NCI-H1048 (cell line): ENCODE measurements around the gene SCUBE2.

Experiments
- DNase-seq: peaks from one replicate; lab custom pipeline; 2025; lab: John Stamatoyannopoulos, UW

The SCUBE2 gene

DNA sequence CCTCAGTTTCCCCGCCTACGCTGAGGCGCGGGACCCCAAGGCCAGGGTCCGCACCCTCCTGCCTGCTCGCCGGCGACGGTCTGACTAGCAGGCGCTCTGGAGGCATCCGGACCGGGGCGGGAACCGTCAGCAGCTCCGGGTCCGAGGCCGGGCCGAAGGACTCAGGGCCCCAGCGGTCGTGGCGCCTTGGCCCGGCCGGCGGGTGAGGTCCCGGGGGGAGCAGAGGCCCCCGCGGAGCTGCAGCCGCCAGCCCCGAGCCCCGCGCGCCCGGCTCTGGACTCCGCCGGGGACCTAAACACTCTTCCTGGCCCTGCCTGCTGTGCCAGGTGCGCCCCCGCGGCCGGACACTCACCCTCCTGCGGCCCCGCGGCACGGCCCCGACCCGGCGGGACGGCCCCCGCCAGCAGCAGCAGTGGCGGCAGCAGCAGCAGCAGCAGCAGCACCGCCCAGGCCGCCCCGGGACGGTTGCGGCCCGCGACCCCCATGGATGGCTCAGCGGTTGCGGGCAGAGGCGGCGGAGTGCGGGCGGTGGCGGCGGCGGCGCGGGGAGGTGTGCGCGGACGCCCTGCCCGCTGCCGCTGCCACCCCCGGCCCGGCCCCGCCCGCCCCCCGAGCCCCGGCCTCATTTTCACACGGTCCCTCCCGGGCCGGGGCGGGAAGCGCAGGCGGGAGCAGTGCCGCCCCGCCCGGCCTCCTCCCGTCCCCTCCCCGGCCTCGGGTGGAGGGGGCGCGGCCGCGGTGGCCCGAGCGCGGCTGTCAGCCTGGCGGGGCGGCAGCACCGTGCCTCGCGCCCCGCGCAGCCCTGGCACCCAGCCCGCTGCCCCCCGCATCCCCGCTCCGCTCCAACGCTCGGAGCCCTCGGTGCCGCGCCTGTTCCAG lies at the start of gene SCUBE2:
Gene SCUBE2 (minus strand): TSS at position 556 of the 879 bp plus-strand sequence. CDS start 71 bp downstream, at position 485.
- no peak for DNase-seq

DNA sequence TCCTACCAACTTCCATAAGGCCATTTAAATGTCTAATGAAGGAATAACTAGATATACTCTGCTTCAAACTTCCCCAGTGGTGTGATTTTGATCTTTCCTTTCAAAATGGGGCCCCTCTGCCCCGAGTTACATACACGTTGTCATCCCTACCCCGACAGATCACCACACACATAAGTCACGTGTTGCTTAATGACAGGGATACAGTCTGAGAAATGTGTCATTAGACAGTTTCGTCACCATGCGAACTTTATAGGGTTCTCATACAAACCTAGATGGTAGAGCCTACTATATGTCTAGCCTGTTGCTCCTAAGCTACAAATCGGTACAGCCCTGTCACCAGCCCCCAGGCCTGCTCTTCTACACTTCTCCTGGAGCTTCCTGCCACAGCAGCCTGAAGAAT lies 49.8 kb upstream of the SCUBE2 start:
- DNase-seq, result no peak

DNA sequence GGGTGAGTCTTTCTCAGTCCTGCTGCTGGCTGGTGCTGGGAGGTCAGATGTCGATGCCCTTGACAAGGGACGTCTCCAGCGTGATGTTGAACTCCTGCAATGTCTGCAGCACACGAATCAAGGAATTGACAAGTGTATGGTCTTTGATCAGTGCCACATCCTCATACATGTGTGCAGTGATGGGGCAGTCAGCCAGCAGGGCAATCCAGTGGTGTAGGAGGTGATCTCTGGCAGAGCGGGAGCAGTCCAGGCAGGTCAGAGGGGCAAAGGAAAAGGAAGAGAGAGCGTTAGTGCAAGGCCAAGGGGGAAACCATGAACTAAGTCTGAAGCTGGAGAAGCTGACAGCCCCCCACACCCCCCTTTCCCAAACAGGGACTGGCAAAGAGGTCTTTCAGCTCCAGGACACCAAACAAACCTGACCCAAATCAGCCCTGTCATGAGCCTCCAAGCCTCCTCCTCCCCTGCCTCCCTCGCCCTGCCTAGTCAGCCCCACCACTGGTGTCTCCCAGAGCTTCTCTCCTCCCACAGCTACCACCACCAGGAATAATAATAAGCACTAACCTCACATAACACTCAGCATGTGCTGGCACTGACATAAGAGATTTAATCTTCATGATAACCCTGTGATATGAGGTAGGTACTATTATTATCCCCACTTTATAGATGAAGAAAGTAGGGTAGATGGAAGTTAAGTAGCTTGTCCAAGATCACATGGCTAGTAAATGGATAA lies 48.4 kb upstream of the SCUBE2 start:
- no peak for DNase-seq

- DNase-seq, result peak; percentile 12
Measured at GRCh38 chr11:9138612-9139579, 47.5 kb upstream of the SCUBE2 start.

DNA sequence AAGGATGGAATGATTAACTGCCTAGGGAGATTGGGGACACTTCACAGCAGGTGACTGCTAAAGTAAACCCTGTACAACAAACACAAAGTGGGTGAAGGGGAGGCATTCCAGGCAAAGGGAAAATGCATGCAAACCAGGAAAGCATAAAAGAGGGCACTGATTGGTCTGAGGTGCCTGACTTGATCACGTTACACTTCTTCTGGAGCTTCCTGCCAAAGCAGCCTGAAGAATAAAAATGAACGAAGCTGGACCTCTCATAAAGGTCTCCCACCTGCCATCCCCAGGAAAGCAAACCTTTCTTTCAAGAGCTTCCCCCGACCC lies 46.7 kb upstream of the SCUBE2 start:
- no peak for DNase-seq

DNA sequence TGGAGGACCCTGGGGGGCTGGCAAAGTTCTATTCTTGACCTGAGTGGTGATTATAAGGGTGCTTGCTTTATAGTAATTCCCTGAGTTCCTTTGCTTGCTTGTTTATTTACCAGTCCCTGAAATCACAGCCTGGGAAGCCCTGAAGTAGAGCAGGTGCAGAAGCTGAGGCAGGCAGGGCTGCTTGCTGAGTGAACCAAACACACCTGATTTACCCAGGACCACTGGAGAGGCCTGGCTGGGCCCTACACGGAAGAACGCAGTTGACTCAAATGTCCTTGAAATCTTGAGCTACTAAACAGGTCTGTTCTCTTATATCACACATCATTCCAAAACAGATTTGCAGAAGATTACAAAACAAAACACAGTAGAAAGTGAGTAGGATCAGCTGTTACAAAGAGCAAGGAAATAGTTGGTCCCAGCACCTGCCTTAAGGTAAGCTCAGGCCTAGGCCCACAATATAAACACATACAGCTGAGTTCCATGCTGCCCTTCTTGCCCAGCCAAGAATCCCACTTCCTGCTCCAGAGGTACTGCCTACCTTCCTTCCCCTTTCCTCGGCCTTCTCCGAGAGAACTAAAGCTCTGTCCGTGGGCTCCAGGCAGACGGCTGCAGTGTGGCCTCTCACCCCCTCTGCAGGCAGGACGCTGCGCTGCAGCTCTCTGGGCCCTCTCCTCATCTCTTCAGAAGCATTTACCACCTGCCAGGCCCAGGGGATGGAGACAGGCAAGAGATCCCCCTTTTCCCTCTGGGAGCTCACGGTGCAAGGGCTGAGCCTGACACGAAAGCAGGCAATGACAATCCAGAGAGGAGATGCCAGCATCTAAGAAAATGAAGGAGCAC lies 46.1 kb upstream of the SCUBE2 start:
- peak; percentile 34 for DNase-seq

DNA sequence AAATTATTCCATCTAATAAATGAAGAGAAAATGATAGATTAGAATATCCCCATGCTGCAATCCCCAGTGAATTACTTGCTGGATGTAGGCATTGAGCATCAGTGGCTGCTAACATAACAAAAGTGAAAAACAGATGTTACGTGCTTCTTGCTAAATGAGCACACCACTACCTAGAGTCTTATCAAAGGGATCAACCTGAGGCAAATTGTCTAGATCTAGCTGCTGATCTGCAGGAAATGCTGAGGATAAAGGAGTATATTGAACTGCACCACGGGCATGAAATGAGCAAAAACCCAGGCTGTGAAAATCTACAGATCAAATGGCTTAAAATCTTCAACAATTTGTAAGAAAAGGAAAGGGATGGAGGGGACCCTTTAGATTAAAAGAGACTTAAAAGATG lies 45.3 kb upstream of the SCUBE2 start:
- no peak for DNase-seq

DNA sequence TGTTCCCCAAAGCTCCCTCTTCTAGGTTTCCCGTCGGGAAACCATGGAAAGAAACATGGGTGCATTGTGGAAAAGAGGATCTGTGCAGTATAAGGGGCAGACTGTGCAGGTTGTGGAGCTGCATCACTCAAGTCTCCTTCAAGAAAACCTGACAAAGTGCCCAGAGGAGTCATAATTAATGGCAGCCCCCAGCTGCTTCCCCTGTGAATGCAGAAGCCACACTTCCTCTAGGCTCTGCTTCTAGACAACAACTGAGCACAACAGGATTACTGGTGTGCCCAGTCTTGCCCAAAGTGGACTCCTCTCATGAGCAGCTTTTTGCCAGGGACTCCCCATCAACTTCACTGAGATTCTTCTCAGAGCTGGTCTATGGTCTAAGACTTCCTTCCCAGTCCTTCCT lies 42.6 kb upstream of the SCUBE2 start:
- DNase-seq, result no peak

- no peak for DNase-seq
Measured at GRCh38 chr11:9132203-9132878, 40.9 kb upstream of the SCUBE2 start.

DNA sequence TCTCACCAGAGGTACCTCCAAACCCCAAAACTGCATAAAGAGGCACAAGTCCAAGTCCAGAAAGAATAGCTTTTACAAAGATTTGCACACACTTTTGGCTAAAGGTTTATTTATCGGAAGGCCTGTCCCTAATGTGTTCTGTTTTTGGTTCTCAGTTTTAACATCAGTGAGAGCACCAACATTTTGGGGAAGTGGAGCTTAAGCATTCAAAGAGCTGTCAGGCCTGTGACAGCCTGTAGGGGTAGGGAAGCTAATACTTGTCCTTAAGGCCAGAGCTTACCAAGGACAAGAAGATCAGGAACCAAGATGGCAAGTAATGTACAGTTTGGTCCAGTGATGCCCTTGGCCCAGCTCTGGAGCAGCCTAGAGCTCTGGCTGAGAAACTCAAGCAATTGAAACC lies 38.9 kb upstream of the SCUBE2 start:
- DNase-seq, result no peak

DNA sequence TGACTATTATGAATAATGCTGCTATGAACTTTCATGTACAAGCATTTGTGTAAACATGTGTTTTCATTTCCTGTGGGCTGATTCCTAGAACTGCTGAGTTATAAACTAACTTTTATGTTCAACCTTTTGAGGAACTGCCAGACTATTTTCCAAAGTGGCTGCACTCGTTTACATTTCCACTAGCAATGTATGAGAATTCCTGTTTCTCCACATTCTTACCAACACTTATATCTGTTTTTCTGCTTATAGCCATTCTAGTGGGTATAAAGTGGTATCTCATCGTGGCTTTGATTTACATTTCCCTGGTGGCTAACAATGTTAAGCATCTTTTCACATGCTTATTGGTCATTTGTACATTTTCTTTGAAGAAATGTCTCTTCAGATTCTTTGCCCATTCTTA lies 35.2 kb upstream of the SCUBE2 start:
- DNase-seq, result no peak

GRCh38 chr11:9125185-9125886 lies 33.9 kb upstream of the SCUBE2 start:
- no peak for DNase-seq

- DNase-seq, result no peak
Measured at GRCh38 chr11:9123595-9124304, 32.4 kb upstream of the SCUBE2 start.

- no peak for DNase-seq
Measured at GRCh38 chr11:9121469-9121796, 30.0 kb upstream of the SCUBE2 start.

- no peak for DNase-seq
Measured at GRCh38 chr11:9120664-9121468, 29.5 kb upstream of the SCUBE2 start.

DNA sequence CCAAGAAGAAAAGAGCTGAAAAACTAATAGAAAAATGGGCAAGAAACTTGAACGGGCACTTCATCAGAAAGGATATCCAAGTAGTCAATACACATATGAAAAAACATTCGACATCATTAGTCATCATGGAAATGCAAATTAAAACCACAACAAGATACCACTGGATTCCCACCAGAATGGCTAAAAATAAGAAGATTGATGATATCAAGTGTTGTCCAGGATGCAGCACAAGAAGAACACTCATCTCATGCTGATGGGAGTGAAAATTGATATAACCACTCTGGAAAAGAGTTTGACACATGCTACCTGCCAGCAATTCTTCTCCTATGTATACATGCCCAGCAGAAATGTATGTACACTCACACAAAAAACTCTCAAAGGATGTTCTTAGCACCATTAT lies 26.9 kb upstream of the SCUBE2 start:
- DNase-seq, result no peak

DNA sequence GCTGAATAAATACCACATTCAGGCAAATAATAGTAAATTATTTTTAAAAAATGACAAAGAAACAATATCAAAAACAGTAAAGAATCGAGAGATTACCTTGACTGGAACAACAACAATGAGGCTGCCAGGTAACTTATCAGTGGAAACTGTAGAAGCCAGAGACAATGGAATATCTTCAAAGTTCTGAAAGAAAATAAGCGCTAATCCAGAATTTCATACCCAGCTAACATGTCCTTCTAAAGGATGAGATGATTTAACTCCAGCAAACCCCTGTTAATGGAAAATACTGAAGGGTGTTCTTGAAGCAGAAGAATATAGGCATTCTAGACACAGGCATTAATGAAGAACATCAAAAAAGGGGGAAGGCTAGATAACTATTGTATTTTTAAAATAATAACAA lies 20.7 kb upstream of the SCUBE2 start:
- no peak for DNase-seq

- no peak for DNase-seq
Measured at GRCh38 chr11:9109858-9110731, 18.7 kb upstream of the SCUBE2 start.
